ENCODE results near the gene COX18.

- TF ChIP-seq POLR2A (IDR thresholded peaks at IDR 0.05) (no peak), CTCF (IDR thresholded peaks at IDR 0.05) (no peak), POLR2AphosphoS5 (IDR thresholded peaks at IDR 0.05) (no peak)
These were observed 28.5 kb upstream of the COX18 start for GRCh38 chr4:73098016-73098415.
